ENCODE data around the gene RINL.
"Not testable (repeated sequence)": the region's sequence is repeated elsewhere in the genome, so short reads cannot be mapped to it uniquely, and the experiment has no call there.

RINL gene

DNA sequence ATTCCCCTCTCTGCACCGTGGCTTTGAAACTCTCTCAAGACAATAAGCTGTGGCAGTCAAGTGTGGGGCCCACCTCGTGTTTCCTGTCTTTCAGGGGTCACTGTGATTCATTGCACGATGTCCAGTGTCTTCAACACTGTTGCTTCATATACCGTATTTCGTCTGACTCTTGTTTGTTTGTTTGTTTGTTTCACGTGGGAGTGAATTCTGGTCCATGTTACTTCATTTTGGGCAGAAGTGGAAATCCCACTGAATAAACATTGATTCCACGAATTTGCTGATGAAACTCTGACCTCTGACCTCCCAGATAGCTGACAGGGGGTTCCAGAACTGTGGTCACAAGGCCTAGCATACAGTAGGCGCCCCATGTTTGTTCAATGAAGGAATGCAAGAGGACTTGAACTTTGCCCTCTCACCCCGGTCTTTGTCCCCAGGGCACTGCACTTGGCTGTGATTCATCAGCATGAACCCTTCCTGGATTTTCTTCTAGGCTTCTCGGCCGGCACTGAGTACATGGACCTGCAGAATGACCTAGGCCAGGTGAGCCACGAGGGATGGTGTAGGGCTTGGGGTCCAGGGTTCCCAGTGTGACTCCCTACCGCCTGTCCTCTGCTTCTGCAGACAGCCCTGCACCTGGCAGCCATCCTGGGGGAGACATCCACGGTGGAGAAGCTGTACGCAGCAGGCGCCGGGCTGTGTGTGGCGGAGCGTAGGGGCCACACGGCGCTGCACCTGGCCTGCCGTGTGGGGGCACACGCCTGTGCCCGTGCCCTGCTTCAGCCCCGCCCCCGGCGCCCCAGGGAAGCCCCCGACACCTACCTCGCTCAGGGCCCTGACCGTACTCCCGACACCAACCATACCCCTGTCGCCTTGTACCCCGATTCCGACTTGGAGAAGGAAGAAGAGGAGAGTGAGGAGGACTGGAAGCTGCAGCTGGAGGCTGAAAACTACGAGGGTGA lies 26.8 kb upstream of the RINL start:
- DNase-seq (ENCODE audit: low read depth), result no peak

DNA sequence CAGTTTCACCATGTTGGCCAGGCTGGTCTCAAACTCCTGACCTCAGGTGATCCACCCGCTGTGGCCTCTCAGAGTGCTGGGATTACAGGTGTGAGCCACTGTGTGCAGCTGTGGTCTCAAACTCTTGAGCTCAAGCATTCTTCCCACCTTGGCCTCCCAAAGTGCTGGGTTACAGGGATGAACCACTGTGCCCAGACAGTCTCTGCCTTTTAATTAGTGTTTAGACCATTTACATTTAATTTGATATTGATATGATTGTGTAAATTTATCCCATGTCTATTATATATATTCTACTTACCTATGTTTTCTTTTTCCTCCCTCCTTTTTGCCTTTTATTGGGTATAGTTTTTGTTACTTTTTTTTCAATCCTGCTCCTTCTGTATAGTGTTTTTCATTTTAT lies 23.6 kb upstream of the RINL start:
- no peak for DNase-seq (ENCODE audit: low read depth)

DNA sequence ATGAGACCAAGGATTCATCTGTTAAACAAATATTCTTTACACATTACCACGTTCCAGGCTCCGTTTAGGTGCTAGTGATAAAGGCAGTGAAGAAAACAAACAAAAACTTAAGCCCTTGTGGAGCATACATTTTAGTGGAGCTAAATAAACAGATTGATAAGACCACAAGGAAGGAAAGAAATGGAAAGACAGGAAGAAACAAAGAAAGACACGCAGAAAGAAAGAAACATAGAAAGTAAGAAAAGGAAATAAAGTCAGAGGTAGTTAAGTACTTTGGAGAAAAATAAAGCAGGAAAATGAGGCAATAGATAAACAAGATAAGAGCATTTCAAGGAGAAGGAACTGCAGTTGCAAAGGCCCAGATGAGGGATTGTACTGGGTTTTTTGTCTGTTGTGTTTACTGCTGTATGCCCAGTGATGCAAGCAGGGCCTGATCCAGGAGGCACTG lies 22.7 kb upstream of the RINL start:
- DNase-seq (ENCODE audit: low read depth), result no peak

DNA sequence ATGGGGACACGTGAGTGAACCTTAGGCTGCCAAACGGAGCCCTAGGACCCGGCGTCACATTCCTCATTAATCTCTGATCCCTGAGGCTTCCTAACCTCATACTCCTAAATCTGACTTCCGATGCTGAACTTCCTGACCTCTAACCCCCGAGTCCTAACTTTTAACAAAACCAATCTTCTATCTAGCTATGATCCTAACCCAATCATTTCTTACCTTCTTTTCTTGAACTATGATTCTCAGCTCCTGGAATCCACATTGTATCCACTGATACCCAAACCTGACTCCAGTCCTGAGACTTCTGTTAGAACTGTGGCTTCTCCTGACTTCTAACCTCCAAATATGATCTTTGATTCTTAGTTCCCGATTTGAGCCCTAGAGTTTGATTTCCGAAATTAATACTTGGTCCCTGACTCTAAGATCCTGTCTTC lies 22.1 kb upstream of the RINL start:
- DNase-seq (ENCODE audit: low read depth), result no peak

DNA sequence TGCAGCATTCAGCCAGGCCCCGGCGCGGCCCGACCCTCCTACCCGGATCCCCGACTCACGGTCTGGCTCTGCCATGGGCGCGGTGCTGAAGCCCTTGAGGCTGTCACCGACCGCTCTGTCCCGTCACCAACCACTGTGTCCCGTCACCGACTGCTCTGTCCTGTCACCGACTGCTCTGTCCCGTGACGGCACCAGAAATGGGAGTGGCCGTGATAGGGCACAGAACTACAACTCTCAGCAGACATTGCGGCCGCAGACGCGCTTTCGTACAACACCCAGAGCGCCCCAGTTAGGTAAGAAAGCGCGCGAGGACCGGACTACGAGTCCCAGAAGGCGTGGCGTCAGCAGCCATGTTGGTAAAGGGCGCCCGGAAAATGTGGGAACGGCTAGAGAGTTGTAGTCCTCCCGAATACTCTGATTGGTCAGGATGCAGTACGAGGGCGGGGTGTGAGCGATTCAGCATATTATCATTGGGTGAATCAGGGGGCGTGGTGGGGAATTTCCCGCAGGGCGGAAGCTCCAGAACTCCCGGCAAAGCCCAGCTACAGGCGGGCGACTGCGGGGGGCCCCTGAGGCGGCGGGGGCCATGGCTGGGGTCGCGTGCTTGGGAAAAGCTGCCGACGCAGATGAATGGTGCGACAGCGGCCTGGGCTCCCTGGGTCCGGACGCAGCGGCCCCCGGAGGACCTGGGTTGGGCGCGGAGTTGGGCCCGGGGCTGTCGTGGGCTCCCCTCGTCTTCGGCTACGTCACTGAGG lies 21.5 kb upstream of the RINL start, which contains the start of the genes NFKBIB and SIRT2:
NFKBIB (plus strand) TSS at position 523 of the 755 bp plus-strand sequence; CDS start at position 587, 64 bp downstream.
SIRT2 (minus strand) TSS at position 172 of the 755 bp plus-strand sequence; CDS start at position 75, 97 bp downstream.
- DNase-seq (ENCODE audit: low read depth), result peak; percentile 99

DNA sequence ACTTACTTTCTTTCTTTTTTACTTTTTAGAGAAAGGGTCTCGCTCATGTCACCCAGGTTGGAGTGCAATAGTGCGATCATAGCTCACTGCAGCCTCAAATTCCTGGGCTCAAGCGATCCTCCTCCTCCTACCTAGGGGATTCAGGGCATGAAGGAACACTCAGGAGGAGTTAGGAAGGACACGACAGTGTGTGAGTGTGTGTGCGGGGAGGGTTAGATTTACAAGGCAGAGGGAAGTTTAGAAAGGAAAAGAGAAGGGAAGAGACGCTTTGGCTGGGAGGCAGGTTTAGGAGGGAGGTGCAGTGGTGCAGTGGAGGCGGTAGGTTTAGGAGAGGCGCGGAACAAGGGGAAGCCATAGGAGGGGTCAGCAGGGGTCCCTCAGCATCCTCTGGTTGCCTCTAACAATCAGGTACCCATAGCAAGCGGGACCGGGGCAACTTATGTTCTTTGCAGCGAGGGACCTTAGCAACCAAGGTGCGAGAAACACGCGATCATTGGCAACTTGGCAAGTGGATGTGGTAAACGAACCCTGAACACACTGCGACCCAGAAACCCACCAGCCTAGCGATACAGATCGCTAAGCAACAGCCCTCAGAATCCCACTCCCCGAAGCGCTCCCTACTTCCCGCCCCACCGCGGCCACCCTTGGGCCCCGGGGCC lies 20.8 kb upstream of the RINL start:
- no peak for DNase-seq (ENCODE audit: low read depth)

DNA sequence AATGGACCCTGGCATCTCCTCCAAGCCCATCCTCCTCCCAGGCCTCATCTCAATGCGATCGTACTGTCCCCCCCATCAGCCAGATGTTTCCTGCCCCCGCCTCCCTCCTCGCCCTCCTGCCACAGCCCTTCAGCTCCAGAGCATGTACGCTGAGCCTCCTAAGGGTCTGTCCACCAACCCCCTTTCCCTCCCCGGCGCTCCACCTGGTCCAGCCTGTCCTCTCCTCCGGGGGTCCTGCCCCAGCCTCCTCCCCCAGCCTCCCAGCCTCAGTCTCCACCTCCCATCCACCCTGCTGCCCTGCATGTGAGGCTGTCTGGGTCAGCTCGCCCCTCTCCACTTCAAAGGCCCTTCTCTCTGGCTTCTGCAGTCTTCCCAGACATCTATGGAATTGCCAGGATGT lies 16.9 kb upstream of the RINL start:
- no peak for DNase-seq (ENCODE audit: low read depth)

DNA sequence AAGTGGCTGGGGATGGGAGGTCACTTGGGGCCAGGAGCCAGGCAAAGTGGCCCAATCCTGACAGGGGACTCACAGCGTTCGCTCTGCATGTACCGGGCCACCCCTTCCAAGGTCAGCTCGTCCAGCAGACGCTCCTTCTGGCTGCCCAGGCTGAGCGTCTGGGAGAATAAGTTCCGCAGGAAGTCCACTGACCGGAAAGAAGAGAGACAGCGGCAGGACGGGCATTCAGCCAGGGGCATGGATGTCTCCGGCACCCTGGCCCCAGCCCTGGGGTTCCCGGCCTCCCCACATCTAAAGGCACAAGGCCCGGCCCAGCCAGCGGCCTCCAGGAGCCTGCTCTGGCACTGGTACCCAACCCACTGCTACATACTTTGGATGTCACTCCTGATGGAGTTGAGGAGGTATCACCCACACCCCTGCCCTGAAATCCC lies 15.3 kb upstream of the RINL start:
- no peak for DNase-seq (ENCODE audit: low read depth)

DNA sequence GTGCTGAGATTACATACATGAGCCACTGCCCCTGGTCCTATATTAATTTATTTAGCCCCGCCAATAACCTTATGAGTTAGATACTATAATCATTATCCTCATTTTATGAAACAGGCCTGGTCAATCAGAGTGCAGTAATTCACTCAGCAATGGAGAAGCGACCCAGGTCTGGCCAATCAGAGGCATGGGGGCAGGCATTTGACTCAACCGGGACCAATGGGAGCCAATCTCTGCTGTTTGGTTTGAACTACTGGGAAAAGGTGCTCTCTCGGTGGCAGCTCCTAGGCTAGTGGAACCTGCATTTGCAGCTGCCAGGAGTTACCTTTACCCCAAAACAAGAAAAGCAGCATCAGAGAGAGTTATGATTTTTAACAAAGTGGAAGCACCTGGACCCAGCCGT lies 14.8 kb upstream of the RINL start:
- no peak for DNase-seq (ENCODE audit: low read depth)

DNA sequence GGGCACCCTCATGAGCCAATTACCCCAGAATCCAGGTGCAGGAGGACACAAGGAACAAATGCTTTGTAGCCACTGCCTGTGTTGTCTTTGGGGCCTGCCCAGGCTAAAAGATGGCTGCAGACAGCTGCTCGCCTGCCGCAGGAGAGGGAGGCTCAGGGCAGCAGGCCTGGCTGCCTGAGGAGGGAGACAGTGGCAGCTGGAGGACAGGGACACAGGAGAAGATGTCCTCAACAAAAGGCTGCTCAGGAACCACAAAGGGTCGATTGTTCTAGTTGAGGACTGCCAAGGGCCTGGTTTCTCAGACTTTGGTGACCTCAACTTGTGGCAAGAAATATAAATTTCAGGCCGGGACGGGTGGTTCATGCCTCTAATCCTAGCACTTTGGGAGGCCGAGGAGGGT lies 13.7 kb upstream of the RINL start:
- no peak for DNase-seq (ENCODE audit: low read depth)

DNA sequence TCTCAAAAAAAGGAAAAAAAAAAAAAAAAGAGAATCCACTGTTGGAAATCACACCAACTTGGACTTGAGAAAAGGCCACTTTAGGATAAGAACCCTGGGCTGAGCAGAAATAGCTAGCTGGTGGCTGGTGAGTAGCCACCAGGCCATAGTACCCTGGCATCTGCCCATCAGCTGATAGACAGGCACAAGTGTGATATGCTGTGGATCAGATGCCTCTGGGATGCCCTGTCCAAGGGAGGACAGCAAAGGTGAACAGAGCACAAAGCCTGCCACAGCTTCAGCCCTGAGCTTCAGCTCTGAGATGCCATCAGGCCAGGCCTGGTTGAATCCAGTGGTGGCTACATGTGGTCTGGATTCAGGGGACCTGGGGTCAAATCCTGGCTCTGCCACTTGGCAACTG lies 12.6 kb upstream of the RINL start:
- no peak for DNase-seq (ENCODE audit: low read depth)

DNA sequence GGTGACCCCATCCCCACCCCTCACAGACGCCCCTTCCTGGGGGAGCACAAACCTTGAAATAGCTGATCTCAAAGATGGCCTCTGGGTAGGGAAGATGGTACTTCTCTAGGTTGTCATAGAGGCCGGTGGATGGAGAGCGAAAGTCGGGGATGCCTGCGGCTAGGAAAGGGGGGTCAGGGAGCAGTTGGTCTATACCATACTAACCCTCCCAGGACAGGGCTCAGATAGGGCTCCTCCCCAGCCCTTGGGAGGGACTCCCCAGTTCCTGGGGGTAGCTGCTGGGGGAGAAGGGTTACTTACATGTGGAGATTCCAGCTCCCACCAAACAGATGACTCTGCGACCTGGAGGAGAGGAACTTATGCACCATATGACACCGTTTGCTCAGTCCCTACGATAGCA lies 11.7 kb upstream of the RINL start:
- no peak for DNase-seq (ENCODE audit: low read depth)

DNA sequence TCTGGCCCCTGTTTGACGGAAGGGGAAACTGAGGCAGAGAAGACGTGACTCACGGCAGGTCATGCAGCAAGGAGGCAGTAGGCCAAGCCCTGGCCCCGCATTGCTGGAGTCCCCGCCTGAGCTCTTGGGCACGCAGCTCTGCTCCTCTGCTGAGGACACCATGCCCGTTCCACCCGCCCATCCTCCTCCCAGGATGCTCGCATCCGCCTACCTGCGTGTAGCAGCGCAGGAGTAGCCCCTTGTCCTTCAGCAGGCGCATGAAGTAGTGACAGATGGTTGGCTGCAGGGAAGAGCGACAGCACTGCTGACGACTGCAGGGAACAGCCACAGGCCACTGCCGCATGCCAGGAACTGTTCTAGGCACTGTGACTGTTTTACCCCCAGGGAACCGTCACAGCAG lies 10.8 kb upstream of the RINL start:
- no peak for DNase-seq (ENCODE audit: low read depth)

DNA sequence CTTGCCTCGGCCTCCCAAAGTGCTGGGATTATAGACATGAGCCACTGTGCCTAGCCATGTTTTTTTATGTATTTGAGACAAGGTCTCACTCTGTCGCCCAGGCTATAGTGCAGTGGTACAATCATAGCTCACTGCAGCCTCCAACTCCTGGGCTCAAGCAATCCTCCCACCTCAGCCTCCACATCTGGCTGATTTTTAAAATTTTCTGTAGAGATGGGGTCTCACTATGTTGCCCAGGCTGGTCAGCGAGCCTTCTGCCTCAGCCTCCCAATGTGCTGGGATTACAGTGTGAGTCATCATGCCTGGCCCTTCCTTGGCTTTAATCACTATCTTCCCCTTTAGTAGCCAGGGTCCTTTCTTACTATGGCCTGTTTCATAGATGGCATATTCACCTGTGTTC lies 6.6 kb upstream of the RINL start:
- not testable (repeated sequence) for DNase-seq (ENCODE audit: low read depth)

DNA sequence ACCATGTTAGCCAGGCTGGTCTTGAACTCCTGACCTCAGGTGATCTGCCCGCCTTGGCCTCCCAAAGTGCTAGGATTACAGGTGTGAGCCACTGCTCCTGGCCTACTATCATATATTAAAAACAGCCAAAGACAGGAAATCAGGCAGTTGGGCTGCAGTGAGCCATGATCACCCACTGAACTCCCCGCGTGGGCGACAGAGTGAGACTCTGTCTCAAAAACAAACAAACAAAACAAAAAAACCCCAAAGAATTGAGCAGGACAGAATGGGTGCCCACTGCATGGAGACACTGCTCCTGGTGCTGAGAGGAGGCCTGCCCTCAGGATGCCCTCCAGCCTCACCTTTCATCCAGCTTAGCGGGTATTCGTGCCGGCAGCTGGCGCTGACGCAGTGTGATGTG lies 5.2 kb upstream of the RINL start:
- DNase-seq (ENCODE audit: low read depth), result no peak

DNA sequence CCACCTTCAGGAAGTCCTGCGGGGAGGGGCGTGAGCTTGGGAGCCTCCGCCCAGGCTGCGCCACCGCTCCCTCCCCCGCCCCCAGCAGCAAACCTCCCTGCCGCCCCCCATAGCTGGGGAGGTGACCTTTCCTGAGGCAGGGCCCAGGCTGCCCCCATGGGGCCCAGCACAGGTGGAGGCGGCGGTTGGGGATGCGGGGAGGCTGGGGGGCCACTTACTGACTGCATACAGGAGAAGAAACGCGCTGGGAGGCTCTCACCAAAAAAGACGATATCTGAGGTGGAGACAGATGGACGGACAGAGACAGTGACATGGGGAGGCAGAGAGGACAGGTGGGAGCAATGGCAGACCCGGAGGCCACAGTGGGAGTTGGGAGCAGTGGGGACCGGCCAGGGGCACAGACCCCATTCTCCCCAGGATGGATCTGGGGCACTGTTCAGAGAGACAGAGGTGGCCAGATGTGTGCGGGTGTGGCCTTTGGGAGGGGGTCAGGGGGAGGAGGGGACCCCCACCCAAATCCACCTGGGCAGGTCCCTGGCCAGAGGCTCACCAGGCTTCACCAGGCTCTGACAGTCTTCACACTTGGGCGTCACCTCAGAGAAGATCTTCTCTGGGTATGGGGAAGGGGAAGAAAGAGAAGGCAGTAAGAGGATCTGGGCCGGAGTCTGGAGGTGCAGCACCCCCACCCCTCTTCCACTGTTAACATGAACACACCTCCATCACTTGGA lies 3.0 kb upstream of the RINL start:
- no peak for DNase-seq (ENCODE audit: low read depth)

DNA sequence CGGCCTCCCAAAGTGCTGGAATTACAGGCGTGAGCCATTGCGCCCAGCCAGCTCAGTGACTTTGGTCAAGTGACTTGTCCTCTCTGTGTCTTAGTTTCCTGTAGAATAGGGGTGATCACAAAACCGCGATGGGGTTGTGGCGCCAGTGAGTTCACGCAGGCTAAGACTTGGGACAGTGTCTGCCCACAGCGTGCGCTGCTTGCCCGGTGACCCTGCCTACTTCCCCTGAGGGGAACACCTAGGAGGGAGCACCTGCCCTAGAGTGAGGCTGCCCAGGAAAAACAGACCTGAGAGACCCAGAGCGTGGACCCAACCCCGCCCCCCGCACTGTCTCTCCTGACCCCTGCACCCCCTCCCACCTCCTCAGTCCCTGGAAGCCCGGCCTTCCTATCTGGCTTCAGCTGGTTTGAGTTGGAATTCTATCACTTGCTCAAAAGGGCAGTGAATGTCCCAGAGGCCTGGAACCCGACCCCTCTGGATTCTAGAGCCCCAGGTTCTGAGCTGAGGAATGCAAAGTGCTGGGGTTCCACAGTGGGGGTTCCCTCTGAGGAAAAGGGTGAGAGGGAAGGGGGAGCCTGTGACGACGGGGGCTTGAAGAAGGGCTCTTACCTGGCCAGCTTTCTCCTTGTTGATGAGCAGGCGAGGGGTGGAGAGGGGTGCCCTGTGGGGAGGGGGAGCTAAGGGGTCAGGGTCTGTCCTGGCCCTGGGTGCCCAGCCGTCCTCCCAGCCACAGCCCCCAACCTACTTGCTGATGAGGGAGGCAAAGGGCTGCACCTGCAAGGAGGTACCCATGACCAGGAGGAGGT lies 2.2 kb upstream of the RINL start:
- DNase-seq (ENCODE audit: low read depth), result no peak

DNA sequence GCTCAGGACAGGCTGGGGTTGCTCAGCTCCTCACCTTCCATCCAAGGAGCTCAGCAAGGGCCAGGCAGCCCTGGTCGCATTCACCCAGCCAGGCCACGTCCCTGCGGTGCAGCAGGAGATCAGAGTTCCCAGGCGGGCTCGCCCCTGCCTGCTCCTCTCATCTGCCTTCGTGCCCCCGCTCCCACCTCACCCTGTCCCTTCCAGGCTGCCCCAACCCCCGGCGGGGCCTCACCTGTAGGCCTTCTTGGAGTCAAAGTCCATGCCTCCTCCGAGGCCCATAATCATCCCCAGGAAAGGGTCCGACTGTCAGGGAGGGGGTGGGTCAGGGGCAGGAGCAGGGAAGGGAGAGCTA lies 1.3 kb upstream of the RINL start:
- no peak for DNase-seq (ENCODE audit: low read depth)

DNA sequence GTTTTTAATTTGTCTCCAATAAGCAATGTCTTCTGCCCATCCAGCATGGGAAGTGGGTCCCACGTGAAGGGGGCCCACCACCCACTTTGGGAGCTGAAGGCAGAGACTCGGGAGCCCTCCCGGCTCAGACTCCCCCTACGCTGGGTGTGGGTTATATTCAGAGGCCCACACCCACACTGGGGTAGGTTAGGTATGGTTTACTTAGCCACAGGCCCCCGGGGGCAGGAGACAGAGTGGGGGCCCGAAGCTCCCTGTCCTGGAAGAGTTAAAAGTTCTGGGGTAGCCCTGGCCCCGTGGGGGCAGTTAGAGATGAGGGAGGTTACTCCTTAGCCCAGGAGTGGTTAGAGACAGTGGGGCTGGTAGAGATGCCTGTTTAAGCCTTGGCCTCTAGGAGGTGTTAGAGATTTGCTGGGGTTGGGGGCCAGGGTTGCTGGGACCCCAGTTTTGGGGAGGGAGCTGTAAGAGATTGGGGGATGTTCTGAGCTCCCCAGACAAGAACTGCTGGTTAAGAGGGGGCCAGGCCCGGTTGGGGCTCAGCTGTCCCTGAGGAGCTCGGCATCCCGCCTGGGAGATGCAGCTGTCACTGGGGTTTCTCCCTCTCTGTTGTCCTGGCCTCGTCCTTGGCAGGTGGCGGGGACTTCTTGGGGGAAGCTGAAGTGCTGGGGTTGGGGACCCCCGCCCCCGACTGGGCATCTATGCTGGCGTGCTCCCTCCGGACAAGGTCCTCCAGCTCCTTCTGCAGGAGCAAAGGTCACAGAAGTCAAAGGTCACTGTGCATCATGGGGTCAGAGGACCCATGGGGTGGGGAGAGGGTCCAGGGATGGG lies 712 bp upstream of the RINL start:
- no peak for DNase-seq (ENCODE audit: low read depth)

Data from stimulated activated CD4-positive, alpha-beta T cell treated with anti-CD3 and anti-CD28 coated beads, Interleukin-2, amount 100 ng/mL, for 4 hours (primary cell).